GM12878 (cell line): Measurements from ENCODE around the gene FBXL12. TPM values are rescaled to one million over a fixed set of nuclear protein-coding genes. Genes with fewer than 3 reads are reported as not detected.
A peak's percentile ranks its signal among the peaks of the same experiment; 100 is the strongest.

Experiments used
- BMI1 ChIP-seq: fragments of 450-650 bp; IDR thresholded peaks from 2 replicates; pipeline ENCODE4 v1.6.1; 2016; ENCODE audit warnings: mild to moderate bottlenecking, moderate library complexity, borderline replicate concordance
- CHD2 ChIP-seq: IDR thresholded peaks from 2 replicates; pipeline ENCODE4 v1.6.1; 2011; ENCODE audit warnings: low read depth, low read length, improper control_type of control experiment, borderline replicate concordance
- CHD4 ChIP-seq: fragments of 200-600 bp; sonication (generic); IDR thresholded peaks from 2 replicates; pipeline ENCODE4 v1.6.1; 2016; ENCODE audit warnings: mild to moderate bottlenecking
- CTCF ChIP-seq, 3 experiments: IDR thresholded peaks in 2 of 3; conservative IDR thresholded peaks in 1 of 3; 2 replicates each; pipeline ENCODE4 v1.5.1; 2011; ENCODE audit warnings: low read depth in 3 of 3, low read length in 3 of 3, mild to moderate bottlenecking in 3 of 3, control low read depth in 2 of 3, moderate library complexity in 2 of 3, inconsistent platforms in 1 of 3, mixed read lengths in 1 of 3; ENCODE audit not compliant: control insufficient read depth in 2 of 3, insufficient read depth in 1 of 3; ENCODE audit errors: extremely low read depth in 1 of 3
- ETV6 ChIP-seq, 2 experiments: fragments of 450-650 bp in 1 of 2; IDR thresholded peaks in 1 of 2; conservative IDR thresholded peaks in 1 of 2; 2 replicates each; pipeline ENCODE4 v1.6.1; 2014; ENCODE audit warnings: antibody characterized with exemption in 1 of 2, borderline replicate concordance in 1 of 2, low read depth in 1 of 2, mild to moderate bottlenecking in 1 of 2, moderate library complexity in 1 of 2
- GABPA ChIP-seq: IDR thresholded peaks from 2 replicates; pipeline ENCODE4 v1.6.1; 2014; ENCODE audit warnings: antibody characterized with exemption, low read depth, mild to moderate bottlenecking, inconsistent platforms
- HDAC6 ChIP-seq: fragments of 200-600 bp; sonication (generic); IDR thresholded peaks from one replicate; pipeline ENCODE4 v1.8.0; 2017; ENCODE audit warnings: antibody characterized with exemption; ENCODE audit not compliant: unreplicated experiment
- JUNB ChIP-seq: IDR thresholded peaks from 2 replicates; pipeline ENCODE4 v1.6.1; 2016; ENCODE audit warnings: antibody characterized with exemption, mild to moderate bottlenecking
- KAT2A ChIP-seq: conservative IDR thresholded peaks from 2 replicates; pipeline ENCODE4 v1.6.1; 2011; ENCODE audit warnings: low read depth, low read length; ENCODE audit not compliant: control insufficient read depth
- MAX ChIP-seq: IDR thresholded peaks from 2 replicates; pipeline ENCODE4 v1.6.1; 2012; ENCODE audit warnings: low read depth, low read length, improper control_type of control experiment
- MTA3 ChIP-seq: IDR thresholded peaks from 2 replicates; pipeline ENCODE4 v1.6.1; 2012; ENCODE audit warnings: low read length, inconsistent platforms, borderline replicate concordance
- NFYB ChIP-seq: IDR thresholded peaks from 2 replicates; pipeline ENCODE4 v1.6.1; 2011; ENCODE audit warnings: low read depth, mild to moderate bottlenecking, low read length, improper control_type of control experiment, moderate library complexity; ENCODE audit not compliant: insufficient read depth
- PAX8 ChIP-seq: fragments of 450-650 bp; IDR thresholded peaks from 2 replicates; pipeline ENCODE4 v1.6.1; 2017; ENCODE audit warnings: mild to moderate bottlenecking, moderate library complexity
- PML ChIP-seq: IDR thresholded peaks from 2 replicates; pipeline ENCODE4 v1.6.1; 2012; ENCODE audit warnings: low read length, inconsistent platforms
- POLR2AphosphoS5 ChIP-seq: IDR thresholded peaks from 2 replicates; pipeline ENCODE4 v1.6.1; 2011; ENCODE audit warnings: mild to moderate bottlenecking, low read length, inconsistent platforms
- RAD21 ChIP-seq: IDR thresholded peaks from 2 replicates; pipeline ENCODE4 v1.6.1; 2011; ENCODE audit warnings: mild to moderate bottlenecking, low read depth, low read length, moderate library complexity; ENCODE audit not compliant: insufficient read depth
- RBBP5 ChIP-seq: fragments of 200-600 bp; sonication (generic); conservative IDR thresholded peaks from 2 replicates; pipeline ENCODE4 v1.6.1; 2016
- SIX5 ChIP-seq: IDR thresholded peaks from 2 replicates; pipeline ENCODE4 v1.6.1; 2011; ENCODE audit warnings: mild to moderate bottlenecking, low read depth, low read length, moderate library complexity; ENCODE audit not compliant: severe bottlenecking
- TAF1 ChIP-seq: IDR thresholded peaks from 2 replicates; pipeline ENCODE4 v1.6.1; 2011; ENCODE audit warnings: mild to moderate bottlenecking, low read depth, low read length, borderline replicate concordance
- TCF3 ChIP-seq: IDR thresholded peaks from 2 replicates; pipeline ENCODE4 v1.6.1; 2012; ENCODE audit warnings: low read depth, mild to moderate bottlenecking, low read length, borderline replicate concordance; ENCODE audit not compliant: insufficient read depth
- ZBTB40 ChIP-seq: fragments of 450-650 bp; IDR thresholded peaks from 2 replicates; pipeline ENCODE4 v1.6.1; 2016; ENCODE audit warnings: mild to moderate bottlenecking, moderate library complexity, borderline replicate concordance
- ZNF274 ChIP-seq: IDR thresholded peaks from one replicate; pipeline ENCODE4 v1.8.0; 2011; ENCODE audit not compliant: insufficient read length, insufficient read depth
- polyA plus RNA-seq, 11 experiments: library from polyadenylated mRNA; depleted of rRNA in 4 of 11; unstranded in 6 of 11; stranded (reverse) in 5 of 11; fragments of >200 nt; fragmentation: Nextera tagmentation in 4 of 11; fragmentation: Illumina TruSeq in 1 of 11; extraction: Ambion mirVana in 4 of 11; extraction: Trizol in 1 of 11; gene quantifications; 1 replicate in 1 of 11; 2 replicates in 10 of 11; pipeline versions ENCODE4 v1.2.1 to v1.2.3, GENCODE V29; 2011 to 2016; ENCODE audit warnings: inconsistent platforms in 2 of 11, missing spikeins in 2 of 11, low read depth in 1 of 11
- total RNA-seq, 4 experiments: library from RNA; depleted of rRNA in 3 of 4; stranded (reverse); fragments of >200 nt in 3 of 4; fragmentation: Illumina TruSeq in 1 of 4; extraction: Trizol in 1 of 4; gene quantifications; 2 replicates each; pipeline versions ENCODE4 v1.2.1 to v1.2.3, GENCODE V29; 2013 to 2021

Gene FBXL12
- total and polyA plus RNA-seq, 10 of the 15 experiments (the other 5 are each of a cell fraction or from before 2014, with no cell fraction given), result 1.4 to 40.0 (median 23.2) TPM

GRCh38 chr19:9827289-9828238, 8.7 kb upstream of the FBXL12 start, which contains the start of gene UBL5 (continued):
- TF ChIP-seq ZNF274 (no peak), CHD4 (no peak), GABPA (peak; percentile 99), ZBTB40 (peak; percentile 98), CHD2 (no peak), TCF3 (no peak), PML (peak; percentile 84; the same call in 1 of the 2 replicates), BMI1 (no peak), KAT2A (no peak), NFYB (no peak), RAD21 (no peak), SIX5 (peak; percentile 50), JUNB (no peak), PAX8 (no peak), TAF1 (peak; percentile 86; the same call in 1 of the 2 replicates), POLR2AphosphoS5 (peak; percentile 97), HDAC6 (no peak), RBBP5 (no peak), MAX (peak; percentile 84), ETV6 (conservative IDR thresholded peaks at IDR 0.05 in 1 of 2, IDR thresholded peaks at IDR 0.05 in 1 of 2; ENCODE audit: borderline replicate concordance in 1 of 2, low read depth in 1 of 2) (peak in 1 of 2 experiments; percentile 35; a peak in 1 of 4 replicates), MTA3 (no peak), CTCF (IDR thresholded peaks at IDR 0.05 in 2 of 3, conservative IDR thresholded peaks at IDR 0.05 in 1 of 3; ENCODE audit: control insufficient read depth in 2 of 3, extremely low read depth in 1 of 3, insufficient read depth in 1 of 3, low read depth in 3 of 3, low read length in 3 of 3) (no peak)
